ENCODE measurements around the gene DNAJC5G.

DNAJC5G gene

DNA sequence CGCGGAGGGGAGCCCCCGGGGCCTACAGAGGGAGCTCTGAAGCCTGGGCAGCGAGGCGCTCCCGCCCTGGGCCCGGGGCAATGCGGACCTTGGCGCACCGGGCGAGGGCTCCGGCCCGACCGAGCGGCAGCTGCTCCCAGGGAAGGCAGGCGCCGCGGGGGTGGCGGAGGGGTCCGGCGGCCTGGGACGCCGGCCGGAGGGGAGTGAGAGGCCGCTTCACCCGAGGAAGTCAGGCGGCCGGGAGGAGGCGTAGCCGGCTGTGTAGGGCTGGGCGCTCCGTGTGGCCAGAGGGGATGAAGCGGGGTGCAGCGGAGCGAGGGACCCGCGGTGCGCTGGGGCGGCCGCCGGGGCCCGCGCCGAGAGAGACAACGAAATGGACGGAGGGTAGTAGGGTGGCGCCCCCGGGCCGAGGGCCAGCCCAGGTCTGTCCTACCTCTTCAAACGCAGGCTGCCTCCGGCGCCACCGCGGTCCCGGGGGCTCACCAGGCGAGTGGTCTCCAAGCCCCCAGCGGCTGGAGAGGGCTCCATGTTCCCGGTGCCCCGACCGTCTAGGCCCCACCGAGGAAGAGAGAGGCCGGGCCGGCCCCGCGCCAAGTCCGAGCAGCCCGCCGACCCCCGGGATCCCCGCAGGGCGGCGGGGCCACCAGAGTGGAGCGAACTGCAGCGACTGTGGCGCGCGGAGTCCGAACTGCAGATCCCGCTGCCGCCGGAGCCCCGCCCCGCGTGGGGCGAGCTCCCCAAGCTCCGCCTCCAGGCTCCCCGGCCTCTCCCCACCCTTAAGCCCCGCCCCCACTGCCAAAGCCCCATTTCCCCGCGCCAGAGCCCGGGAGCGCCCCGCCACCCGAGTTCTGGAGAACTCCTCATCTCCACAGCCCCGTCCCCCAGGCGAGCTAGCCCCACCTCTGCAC is 12.6 kb upstream of the DNAJC5G start, which contains the start of gene SLC30A3:
SLC30A3 (minus strand) TSS at position 669 of the 908 bp plus-strand sequence; CDS start at position 528, 141 bp downstream.
- peak within 1 kb of the TSS; percentile 50 for H3K4me3 ChIP-seq (ENCODE audit: low read depth, low read length)
- peak within 1 kb of the TSS; percentile 60; the same call in 1 of the 2 replicates for H3K27ac ChIP-seq (ENCODE audit: extremely low read depth, low read depth, low read length)
- ChIA-PET POLR2A (interaction anchor here (0.8 kb wide), 2 partner anchors 31 kb away, joined by 3 to 4 read pairs; no protein-coding TSS in a partner anchor), CTCF (interaction anchor here (0.7 to 6.2 kb wide), 6 partner anchors 12 to 148 kb away, joined by 3 to 96 read pairs (median 4); partner anchors contain the start of gene TRIM54)
- H3K9me3 ChIP-seq (ENCODE audit: control insufficient read depth, insufficient read depth, low read depth, low read length), result no peaks in the 10 kb centered on the region
- peaks cover 0 to 5% of the 10 kb centered on the region in 2 experiments; a peak in 1 of 3 replicates for H3K36me3 ChIP-seq (ENCODE audit: control insufficient read depth in 2 of 2, insufficient read depth in 1 of 2, low read length in 2 of 2)
- H3K4me1 ChIP-seq (ENCODE audit: control insufficient read depth, insufficient read depth, low read length), result peaks cover 9% of the 10 kb centered on the region
- TF ChIP-seq SP3 (tag by site-specific recombination; IDR thresholded peaks at IDR 0.05) (peak; percentile 82), ZFP3 (tag by site-specific recombination; IDR thresholded peaks at IDR 0.05; ENCODE audit: low read depth) (no peak), FEZF1 (tag by site-specific recombination; IDR thresholded peaks at IDR 0.05) (no peak), ZNF549 (tag by site-specific recombination; IDR thresholded peaks at IDR 0.05) (no peak), ZNF660 (tag by site-specific recombination; IDR thresholded peaks at IDR 0.05) (no peak), ZNF157 (tag by site-specific recombination; IDR thresholded peaks at IDR 0.05) (no peak), KLF7 (tag by site-specific recombination; IDR thresholded peaks at IDR 0.05; ENCODE audit: borderline replicate concordance) (no peak), ZBTB8A (tag by site-specific recombination; IDR thresholded peaks at IDR 0.05) (peak; percentile 91; the same call in 1 of the 2 replicates), ZNF776 (tag by site-specific recombination; IDR thresholded peaks at IDR 0.05; ENCODE audit: borderline replicate concordance) (no peak), ZFP69B (tag by site-specific recombination; IDR thresholded peaks at IDR 0.05) (no peak), ZNF426 (tag by site-specific recombination; IDR thresholded peaks at IDR 0.05) (no peak), OVOL3 (tag by site-specific recombination; IDR thresholded peaks at IDR 0.05) (no peak), ZNF202 (tag by site-specific recombination; IDR thresholded peaks at IDR 0.05; ENCODE audit: borderline replicate concordance) (no peak), ZNF571 (tag by site-specific recombination; IDR thresholded peaks at IDR 0.05) (no peak), ZNF792 (tag by site-specific recombination; IDR thresholded peaks at IDR 0.05) (no peak), ZBTB20 (tag by site-specific recombination; IDR thresholded peaks at IDR 0.05) (peak; percentile 94), ZBTB7A (tag by site-specific recombination; IDR thresholded peaks at IDR 0.05; ENCODE audit: low read depth) (peak; percentile 57; the same call in 1 of the 2 replicates)
- TF ChIP-seq, protein P1, sequence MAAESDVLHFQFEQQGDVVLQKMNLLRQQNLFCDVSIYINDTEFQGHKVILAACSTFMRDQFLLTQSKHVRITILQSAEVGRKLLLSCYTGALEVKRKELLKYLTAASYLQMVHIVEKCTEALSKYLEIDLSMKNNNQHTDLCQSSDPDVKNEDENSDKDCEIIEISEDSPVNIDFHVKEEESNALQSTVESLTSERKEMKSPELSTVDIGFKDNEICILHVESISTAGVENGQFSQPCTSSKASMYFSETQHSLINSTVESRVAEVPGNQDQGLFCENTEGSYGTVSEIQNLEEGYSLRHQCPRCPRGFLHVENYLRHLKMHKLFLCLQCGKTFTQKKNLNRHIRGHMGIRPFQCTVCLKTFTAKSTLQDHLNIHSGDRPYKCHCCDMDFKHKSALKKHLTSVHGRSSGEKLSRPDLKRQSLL (tag by site-specific recombination; IDR thresholded peaks at IDR 0.05), result 0 out of 2 replicates have a peak, but pooled peaks have one; percentile 19
- TF ChIP-seq, protein P2, sequence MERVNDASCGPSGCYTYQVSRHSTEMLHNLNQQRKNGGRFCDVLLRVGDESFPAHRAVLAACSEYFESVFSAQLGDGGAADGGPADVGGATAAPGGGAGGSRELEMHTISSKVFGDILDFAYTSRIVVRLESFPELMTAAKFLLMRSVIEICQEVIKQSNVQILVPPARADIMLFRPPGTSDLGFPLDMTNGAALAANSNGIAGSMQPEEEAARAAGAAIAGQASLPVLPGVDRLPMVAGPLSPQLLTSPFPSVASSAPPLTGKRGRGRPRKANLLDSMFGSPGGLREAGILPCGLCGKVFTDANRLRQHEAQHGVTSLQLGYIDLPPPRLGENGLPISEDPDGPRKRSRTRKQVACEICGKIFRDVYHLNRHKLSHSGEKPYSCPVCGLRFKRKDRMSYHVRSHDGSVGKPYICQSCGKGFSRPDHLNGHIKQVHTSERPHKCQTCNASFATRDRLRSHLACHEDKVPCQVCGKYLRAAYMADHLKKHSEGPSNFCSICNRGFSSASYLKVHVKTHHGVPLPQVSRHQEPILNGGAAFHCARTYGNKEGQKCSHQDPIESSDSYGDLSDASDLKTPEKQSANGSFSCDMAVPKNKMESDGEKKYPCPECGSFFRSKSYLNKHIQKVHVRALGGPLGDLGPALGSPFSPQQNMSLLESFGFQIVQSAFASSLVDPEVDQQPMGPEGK (tag by site-specific recombination; IDR thresholded peaks at IDR 0.05), result peak; percentile 80
- TF ChIP-seq, protein P3, sequence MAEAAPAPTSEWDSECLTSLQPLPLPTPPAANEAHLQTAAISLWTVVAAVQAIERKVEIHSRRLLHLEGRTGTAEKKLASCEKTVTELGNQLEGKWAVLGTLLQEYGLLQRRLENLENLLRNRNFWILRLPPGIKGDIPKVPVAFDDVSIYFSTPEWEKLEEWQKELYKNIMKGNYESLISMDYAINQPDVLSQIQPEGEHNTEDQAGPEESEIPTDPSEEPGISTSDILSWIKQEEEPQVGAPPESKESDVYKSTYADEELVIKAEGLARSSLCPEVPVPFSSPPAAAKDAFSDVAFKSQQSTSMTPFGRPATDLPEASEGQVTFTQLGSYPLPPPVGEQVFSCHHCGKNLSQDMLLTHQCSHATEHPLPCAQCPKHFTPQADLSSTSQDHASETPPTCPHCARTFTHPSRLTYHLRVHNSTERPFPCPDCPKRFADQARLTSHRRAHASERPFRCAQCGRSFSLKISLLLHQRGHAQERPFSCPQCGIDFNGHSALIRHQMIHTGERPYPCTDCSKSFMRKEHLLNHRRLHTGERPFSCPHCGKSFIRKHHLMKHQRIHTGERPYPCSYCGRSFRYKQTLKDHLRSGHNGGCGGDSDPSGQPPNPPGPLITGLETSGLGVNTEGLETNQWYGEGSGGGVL (tag by site-specific recombination; IDR thresholded peaks at IDR 0.05), result no peak
- TF ChIP-seq, protein P4, sequence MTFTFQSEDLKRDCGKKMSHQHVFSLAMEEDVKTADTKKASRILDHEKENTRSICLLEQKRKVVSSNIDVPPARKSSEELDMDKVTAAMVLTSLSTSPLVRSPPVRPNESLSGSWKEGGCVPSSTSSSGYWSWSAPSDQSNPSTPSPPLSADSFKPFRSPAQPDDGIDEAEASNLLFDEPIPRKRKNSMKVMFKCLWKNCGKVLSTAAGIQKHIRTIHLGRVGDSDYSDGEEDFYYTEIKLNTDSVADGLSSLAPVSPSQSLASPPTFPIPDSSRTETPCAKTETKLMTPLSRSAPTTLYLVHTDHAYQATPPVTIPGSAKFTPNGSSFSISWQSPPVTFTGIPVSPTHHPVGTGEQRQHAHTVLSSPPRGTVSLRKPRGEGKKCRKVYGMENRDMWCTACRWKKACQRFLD (tag by site-specific recombination; IDR thresholded peaks at IDR 0.05), result no peak
- TF ChIP-seq, protein P5, sequence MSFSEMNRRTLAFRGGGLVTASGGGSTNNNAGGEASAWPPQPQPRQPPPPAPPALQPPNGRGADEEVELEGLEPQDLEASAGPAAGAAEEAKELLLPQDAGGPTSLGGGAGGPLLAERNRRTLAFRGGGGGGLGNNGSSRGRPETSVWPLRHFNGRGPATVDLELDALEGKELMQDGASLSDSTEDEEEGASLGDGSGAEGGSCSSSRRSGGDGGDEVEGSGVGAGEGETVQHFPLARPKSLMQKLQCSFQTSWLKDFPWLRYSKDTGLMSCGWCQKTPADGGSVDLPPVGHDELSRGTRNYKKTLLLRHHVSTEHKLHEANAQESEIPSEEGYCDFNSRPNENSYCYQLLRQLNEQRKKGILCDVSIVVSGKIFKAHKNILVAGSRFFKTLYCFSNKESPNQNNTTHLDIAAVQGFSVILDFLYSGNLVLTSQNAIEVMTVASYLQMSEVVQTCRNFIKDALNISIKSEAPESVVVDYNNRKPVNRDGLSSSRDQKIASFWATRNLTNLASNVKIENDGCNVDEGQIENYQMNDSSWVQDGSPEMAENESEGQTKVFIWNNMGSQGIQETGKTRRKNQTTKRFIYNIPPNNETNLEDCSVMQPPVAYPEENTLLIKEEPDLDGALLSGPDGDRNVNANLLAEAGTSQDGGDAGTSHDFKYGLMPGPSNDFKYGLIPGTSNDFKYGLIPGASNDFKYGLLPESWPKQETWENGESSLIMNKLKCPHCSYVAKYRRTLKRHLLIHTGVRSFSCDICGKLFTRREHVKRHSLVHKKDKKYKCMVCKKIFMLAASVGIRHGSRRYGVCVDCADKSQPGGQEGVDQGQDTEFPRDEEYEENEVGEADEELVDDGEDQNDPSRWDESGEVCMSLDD (tag by site-specific recombination; IDR thresholded peaks at IDR 0.05), result 0 out of 2 replicates have a peak, but pooled peaks have one; percentile 35
- TF ChIP-seq, protein P6, sequence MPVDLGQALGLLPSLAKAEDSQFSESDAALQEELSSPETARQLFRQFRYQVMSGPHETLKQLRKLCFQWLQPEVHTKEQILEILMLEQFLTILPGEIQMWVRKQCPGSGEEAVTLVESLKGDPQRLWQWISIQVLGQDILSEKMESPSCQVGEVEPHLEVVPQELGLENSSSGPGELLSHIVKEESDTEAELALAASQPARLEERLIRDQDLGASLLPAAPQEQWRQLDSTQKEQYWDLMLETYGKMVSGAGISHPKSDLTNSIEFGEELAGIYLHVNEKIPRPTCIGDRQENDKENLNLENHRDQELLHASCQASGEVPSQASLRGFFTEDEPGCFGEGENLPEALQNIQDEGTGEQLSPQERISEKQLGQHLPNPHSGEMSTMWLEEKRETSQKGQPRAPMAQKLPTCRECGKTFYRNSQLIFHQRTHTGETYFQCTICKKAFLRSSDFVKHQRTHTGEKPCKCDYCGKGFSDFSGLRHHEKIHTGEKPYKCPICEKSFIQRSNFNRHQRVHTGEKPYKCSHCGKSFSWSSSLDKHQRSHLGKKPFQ (tag by site-specific recombination; IDR thresholded peaks at IDR 0.05), result no peak
- TF ChIP-seq, protein P7, sequence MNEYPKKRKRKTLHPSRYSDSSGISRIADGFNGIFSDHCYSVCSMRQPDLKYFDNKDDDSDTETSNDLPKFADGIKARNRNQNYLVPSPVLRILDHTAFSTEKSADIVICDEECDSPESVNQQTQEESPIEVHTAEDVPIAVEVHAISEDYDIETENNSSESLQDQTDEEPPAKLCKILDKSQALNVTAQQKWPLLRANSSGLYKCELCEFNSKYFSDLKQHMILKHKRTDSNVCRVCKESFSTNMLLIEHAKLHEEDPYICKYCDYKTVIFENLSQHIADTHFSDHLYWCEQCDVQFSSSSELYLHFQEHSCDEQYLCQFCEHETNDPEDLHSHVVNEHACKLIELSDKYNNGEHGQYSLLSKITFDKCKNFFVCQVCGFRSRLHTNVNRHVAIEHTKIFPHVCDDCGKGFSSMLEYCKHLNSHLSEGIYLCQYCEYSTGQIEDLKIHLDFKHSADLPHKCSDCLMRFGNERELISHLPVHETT (tag by site-specific recombination; IDR thresholded peaks at IDR 0.05), result no peak

All from HEK293 (cell line).